GM06990 (cell line): Measurements from ENCODE around the gene DTNBP1.

Source experiments
- DNase-seq: peaks from one replicate; pipeline ENCODE4 v3.0.0-alpha.2; 2011; ENCODE audit not compliant: insufficient read length; ENCODE audit errors: extremely low read depth
- H3K27me3 ChIP-seq: replicated peaks from 2 replicates; pipeline ENCODE4 v1.6.0; 2011; ENCODE audit warnings: low read length; ENCODE audit not compliant: control insufficient read depth, insufficient read depth
- H3K36me3 ChIP-seq: 2 replicates; pipeline ENCODE4 v1.5.1; 2011; ENCODE audit warnings: low read length; ENCODE audit not compliant: control insufficient read depth, insufficient read depth
- H3K4me3 ChIP-seq: replicated peaks from 2 replicates; pipeline ENCODE4 v1.5.1; 2011; ENCODE audit warnings: low read depth, mild to moderate bottlenecking, control low read depth, low read length
- CTCF ChIP-seq: IDR thresholded peaks from 2 replicates; pipeline ENCODE4 v1.5.1; 2011; ENCODE audit warnings: low read length, control low read depth, mild to moderate bottlenecking, inconsistent platforms; ENCODE audit not compliant: insufficient read depth, poor library complexity, severe bottlenecking

The DTNBP1 gene

GRCh38 chr6:15523679-15524630, 138.9 kb downstream of the DTNBP1 start:
- H3K4me3 ChIP-seq = no peak overlapping the region
- no peak for DNase-seq
- no peak for TF ChIP-seq CTCF
- H3K27me3 ChIP-seq = no peaks in the 10 kb centered on the region
- H3K36me3 ChIP-seq = peaks cover 10% of the 10 kb centered on the region

GRCh38 chr6:15522856-15523529, 139.8 kb downstream of the DTNBP1 start:
- DNase-seq = no peak
- Histone ChIP-seq H3K4me3 (no peak overlapping the region), H3K27me3 (no peaks in the 10 kb centered on the region), H3K36me3 (peaks cover 14% of the 10 kb centered on the region)
- no peak for TF ChIP-seq CTCF

GRCh38 chr6:15522427-15522826, 140.4 kb downstream of the DTNBP1 start:
- no peak for TF ChIP-seq CTCF
- Histone ChIP-seq H3K4me3 (no peak overlapping the region), H3K36me3 (peaks cover 16% of the 10 kb centered on the region), H3K27me3 (no peaks in the 10 kb centered on the region)
- DNase-seq = no peak

- Histone ChIP-seq H3K4me3 (no peak overlapping the region), H3K27me3 (no peaks in the 10 kb centered on the region), H3K36me3 (peaks cover 20% of the 10 kb centered on the region)
- DNase-seq = no peak
- TF ChIP-seq CTCF = no peak
Measured at GRCh38 chr6:15522026-15522425, 140.8 kb downstream of the DTNBP1 start.

- Histone ChIP-seq H3K27me3 (no peaks in the 10 kb centered on the region), H3K4me3 (no peak overlapping the region), H3K36me3 (peaks cover 24% of the 10 kb centered on the region)
- DNase-seq = no peak
- no peak for TF ChIP-seq CTCF
Measured at GRCh38 chr6:15521582-15521981, 141.2 kb downstream of the DTNBP1 start.
